Fibroblast of skin of right biceps (primary cell): Measurements from ENCODE around the gene KCTD5.
"Not testable (repeated sequence)": the region's sequence is repeated elsewhere in the genome, so short reads cannot be mapped to it uniquely, and the experiment has no call there.

ENCODE experiments used
- DNase-seq: peaks from one replicate; pipeline ENCODE4 v3.0.0-alpha.2; 2013

The KCTD5 gene

DNA sequence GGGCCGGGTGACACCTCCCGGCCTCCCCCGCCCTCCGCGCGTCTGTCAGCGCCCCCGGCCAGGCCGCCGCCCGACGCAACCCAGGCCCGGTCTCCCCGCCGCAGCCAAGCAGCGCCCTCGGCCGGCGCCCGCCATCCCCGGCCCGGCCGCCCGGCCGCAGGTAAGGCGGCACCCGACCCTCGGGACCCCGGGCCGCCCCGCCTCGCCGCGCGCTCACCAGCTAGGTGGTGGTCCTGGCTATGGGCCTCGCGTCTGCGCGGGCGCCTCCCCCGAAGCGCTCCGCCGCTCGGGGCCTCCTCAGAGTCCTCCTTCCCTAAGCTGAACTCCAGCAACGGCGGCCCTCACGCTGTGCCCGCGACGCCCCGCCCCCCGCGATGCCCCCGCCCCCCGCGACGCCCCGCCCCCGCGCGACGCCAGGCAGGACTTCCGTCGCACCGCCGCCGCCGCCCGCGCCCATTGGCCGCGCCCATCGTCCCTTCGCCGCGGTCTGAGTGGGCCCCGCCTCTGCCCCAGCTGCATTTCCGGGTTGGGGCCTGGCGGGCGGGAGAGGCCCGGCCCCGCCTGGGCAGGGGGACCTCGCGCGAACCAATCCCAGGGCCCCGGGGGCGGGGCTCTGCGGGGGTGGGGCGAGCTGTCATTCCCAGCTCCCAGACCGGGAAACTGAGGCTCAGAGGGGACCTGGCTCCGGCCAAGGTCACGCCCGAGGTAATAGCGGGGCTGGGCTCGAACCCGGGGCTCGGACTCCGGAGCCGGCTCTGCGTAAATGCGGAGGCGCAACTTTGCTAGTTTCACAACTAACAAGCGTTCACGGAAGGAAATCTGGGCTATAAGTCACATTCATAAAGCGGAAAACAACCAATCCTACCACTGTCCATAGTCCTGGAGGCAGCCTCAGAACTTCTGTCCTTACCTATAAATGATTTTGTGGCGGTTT, 9.0 kb upstream of the KCTD5 start:
- peak; percentile 96 for DNase-seq

DNA sequence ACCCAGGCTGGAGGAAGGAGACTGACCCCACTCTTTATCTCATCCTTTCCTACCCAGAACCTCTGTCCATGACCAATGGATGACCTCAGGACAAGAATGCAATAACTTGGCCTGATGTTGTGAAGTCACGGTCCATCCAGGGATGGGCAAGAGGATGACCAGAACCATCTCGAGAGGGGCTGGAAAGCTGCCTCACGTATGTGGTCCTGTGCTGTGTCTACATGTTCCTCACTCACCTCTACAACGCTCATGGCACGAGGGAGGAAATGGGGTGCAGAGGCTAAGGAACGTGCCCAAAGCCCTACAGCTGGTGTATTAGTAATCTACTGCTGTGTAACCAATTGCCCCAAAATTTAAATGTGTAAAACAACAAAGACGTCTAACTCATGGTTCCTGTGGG, 7.3 kb upstream of the KCTD5 start:
- DNase-seq = no peak

DNA sequence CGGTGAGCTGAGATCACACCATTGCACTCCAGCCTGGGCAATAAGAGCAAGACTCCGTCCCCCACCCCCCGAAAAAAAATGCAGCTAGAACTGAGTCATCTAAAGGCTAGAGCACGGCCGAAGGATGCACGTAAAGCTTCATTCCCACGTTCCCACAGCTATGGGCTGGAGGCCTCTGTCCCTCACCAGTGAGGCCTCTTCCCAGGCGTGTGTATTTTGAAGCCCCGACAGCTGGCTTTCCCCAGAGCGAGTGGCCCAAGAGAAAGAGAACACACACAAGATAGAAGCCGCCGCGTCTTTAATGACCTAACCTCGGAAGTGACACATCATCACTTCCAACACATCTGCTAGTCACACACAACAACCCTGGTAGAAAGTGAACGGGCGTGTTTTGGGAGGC, 6.6 kb upstream of the KCTD5 start:
- no peak for DNase-seq

DNA sequence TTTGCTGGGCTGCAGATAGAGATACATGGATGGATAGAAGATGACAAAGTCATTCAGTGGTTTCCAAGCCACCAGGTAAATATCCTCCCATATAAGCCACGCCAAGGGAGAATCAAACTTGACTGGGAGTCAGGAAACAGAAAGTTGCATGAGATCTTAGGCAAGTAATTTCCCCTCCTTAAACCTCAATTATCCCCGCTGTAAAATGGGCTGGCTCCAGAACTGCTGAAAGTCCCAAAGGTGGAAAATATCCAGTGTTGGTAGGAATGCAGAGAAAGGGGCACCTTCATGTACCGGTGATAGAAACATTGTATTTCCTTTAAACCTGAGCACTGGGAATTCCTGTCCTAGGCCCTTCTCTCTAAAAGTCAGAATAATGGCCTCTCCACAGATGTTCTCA, 5.4 kb upstream of the KCTD5 start:
- not testable (repeated sequence) for DNase-seq

DNA sequence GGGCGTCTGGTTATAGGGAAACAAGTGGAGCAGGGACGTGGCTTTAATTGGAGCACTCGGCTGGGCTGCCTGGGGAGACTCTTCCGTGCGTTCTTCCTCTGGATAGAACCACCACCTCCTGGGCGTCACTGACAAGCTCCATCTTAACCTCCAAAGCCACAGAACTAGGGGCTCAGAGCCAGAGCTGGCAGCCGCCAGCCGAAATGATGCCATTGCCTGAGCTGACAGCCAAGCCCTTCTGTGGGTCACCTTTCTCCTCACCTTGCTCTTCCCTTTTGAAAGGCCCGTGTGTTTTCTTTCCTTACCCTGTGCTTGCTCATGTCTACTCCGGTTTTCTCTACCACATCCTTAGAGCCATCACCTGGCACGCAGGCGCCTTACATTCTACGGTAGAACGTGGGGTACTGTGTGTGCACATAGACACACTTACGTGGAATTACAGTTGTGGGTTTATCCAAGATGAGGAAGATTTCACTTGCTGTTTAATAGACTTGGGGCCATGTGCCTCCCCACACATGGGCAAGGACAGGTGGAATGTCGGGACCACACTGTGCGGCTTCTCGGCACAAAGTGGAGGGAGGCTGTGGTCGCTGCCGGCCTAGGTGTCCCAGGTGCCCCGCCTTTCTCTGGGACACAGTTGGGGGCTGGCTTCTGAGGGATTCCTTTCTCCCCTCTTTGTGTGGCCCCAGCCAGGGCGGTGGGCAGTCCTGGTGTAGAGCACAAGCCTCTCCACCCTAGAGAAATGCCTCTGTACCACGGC, 3.9 kb upstream of the KCTD5 start:
- DNase-seq = not testable (repeated sequence)

DNA sequence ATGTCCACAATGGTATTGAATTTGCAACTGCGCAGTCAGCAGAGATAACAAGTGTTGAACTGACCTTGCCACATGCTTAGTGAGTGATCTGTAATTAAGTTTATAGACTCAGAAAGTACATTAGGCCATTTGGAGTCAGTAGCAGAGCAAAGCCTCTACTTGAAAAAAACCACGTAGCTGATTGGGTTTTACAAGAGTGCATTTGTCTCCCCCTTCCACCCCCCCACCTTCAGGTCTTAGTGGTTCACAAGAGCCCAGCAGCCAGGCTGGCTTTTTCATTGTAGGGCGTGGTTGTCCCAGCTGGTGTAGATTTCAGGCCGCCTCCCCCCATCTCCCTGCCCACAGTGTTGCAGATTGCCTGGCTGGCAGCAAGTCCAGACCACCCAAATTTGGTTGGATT, 2.4 kb upstream of the KCTD5 start:
- not testable (repeated sequence) for DNase-seq

DNA sequence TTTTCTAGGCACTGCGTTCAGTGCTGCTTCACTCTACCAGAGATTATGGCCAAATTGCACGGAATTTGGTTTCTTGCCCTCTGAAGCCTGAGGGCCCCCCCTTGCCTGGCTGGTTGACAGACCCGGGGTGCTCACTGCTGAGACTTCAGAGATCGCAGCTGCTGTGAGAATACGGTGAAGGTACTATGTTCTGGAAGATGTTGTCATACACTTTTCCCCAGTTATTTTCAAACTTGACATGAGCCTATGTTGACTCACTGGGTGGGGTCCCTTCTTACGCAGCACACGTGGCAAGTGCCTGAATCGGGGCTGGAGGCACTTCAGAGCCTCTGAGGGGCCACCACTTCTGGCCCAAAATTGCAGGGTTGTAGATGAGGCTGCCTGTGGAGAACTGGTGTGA, 2.0 kb upstream of the KCTD5 start:
- not testable (repeated sequence) for DNase-seq

DNA sequence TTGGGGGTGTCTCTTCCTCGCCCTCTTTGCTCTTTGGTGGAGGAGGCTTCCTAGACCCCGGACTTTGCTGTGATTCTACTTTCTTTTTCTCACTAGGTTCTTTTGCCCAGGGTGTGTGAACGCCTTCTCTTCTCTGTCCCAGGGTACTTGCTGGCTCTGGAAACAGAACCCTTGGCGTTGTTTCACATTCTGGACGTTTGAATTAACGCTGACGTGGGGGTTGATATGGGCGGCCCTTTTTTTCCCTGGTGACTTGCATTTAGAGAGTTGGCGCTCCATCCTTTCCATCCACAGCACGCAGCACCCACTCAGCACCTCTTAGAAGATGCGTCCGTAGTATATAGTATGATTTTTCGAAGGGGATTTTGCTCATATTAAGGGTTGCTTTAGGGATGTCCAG, 718 bp downstream of the KCTD5 start:
- not testable (repeated sequence) for DNase-seq

DNA sequence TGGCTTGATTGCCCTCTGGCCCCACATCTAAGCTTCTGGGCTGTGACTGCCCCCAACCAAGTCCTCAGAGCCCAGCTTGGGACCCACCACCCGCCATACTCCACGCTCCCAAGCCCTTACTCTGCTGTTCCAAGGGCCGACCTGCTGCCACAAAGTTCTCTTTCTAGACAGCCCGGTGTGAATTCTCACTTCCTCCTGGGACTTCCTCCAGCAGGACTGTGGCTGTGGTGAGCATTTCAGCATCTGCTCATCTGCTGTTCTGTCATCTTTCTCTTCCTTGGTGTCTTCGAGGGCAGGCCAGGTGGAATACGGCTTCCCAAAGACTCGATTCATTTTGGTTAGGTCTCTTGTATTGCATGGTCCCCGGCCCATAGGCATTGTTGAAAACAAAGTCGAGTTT, 3.8 kb downstream of the KCTD5 start:
- not testable (repeated sequence) for DNase-seq

DNA sequence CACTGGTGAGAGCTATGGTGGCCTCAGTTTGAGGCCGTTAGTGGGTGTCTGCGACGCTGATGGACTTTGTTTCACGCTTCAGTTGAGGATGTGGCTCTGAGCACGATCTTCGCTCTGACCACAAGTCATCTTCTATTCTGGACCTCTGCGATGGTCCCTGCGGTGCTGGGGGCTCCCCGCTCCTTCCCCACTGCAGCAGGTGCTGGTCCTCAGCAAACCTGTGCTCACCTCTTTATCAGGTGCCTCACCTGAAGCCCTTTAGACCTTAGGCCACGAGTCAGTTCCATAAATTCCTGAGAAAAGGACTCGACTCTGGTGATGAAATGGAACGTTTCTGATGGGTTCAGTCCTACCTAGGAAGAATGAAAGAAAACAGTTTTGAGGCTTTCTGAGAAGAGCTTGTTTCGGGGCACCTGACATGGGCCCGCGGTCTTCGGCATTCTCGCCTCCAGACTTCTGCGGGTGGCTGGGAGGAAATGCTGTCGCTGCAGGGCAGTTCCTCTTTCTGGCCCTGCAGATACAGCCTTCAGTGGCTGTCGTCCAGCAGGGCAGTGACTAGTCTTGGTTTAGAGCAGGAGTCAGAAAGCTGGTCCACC, 4.7 kb downstream of the KCTD5 start:
- no peak for DNase-seq

DNA sequence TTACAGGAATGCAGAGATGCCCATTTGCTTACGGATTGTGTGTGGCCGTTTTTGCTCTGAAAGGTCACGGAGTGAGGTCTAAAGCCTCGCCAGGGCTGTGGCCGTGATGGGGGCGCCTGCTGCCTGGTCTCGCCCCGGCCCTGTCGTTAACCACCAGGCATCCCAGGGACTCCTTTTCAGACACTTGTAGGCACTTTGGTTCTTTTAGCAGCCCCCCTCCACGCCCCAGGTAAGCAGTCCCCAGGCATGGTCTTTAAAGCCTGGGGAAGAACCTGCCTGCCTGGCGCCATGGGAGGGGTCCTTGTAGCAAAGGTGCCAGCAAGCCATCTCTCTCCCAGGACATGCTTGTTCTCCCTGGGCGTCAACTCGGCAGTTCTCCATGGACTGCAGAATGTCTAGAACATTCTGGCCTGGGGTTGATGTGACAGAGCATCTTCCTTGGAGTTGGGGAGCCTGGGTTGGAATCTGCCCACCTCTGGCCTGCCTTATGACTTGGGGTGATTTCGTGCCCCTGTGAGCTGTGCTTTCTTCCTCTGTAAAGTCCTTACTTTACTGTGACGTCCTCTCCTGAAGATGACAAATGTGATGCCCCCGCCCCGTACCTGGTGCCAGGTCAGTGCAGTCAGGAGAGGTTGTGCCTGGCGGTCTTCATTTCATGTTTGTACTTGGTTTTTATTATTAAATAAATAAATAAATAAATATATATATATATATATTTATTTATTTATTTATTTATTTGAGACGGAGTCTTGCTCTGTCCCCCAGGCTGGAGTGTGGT, 5.4 kb downstream of the KCTD5 start:
- DNase-seq = no peak

DNA sequence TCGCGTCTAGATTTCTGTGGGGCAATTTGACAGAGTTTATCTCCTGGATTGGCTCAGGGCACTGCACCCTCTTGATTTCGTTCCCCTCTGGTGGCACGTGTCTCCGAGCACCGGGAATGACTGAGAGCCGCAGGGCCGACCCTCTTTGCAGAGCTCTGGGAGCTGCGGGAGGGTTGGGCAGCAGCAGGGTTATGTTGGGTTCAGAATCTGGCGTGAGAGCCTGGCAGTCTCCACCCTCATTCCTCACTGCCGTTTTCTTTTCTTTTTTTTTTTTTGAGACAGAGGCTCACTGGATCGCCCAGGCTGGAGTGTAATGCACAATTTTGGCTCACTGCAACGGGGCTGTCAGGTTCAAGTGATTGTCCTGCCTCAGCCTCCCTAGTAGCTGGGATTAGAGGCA, 7.1 kb downstream of the KCTD5 start:
- DNase-seq = not testable (repeated sequence)

DNA sequence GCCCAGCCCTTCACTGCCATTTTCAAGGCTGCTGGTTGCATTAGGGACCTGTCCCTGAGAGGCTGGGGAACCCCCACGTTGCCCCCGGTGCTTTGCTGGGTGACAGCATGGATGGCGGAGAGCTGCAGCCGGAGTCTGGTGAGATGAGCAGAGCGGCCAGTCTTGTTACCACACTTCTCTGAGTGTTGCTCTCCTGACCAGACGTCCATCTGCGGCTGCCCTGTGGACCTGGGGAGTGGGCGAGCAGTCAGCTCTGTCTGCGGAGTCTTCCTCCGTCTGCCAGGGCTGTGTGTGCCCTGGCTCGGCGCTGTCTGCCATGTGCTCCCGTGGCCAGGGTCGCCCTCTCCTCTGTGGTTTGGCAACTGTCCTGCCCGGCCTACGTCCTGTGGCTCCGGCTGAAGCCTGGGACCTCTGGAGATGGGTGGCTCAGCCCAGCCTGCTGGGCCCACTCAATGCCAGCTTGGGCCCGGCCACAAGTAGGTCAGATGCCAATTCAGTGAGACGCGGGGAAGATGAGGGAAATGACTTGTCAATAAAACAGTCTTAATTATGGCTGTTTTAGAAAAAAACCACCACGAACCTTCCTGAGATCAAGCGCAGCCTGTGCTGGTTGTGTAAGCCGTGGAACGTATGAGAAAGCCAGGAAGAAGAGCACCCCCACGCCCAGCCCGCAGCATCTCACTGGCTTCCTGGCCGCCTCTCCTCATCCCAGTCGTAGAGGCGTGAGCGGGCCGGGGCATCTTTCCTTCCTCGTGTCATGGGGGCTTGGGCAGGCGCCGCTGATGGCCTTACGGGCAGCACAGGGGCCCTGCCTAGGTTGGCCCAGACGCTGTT, 7.9 kb downstream of the KCTD5 start:
- no peak for DNase-seq

DNA sequence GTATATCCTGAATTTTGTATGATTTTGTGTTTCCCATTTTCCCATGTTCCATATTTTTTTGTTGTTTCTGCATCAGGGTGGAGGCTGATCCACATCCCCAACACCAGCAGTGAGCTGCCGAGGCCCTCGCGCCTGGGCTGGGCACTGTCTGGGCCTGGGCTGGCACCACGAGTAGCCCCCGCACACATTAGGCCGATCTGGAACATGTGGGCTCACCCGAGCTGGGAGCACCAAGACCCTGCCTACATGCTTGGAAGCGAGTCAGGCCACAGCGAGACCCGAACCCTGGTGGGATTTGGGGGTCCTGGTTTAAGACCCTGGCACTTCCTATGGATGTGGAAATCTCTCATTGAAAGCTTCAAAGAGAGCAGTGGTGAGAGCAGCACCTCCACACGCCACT, 8.5 kb downstream of the KCTD5 start:
- no peak for DNase-seq

DNA sequence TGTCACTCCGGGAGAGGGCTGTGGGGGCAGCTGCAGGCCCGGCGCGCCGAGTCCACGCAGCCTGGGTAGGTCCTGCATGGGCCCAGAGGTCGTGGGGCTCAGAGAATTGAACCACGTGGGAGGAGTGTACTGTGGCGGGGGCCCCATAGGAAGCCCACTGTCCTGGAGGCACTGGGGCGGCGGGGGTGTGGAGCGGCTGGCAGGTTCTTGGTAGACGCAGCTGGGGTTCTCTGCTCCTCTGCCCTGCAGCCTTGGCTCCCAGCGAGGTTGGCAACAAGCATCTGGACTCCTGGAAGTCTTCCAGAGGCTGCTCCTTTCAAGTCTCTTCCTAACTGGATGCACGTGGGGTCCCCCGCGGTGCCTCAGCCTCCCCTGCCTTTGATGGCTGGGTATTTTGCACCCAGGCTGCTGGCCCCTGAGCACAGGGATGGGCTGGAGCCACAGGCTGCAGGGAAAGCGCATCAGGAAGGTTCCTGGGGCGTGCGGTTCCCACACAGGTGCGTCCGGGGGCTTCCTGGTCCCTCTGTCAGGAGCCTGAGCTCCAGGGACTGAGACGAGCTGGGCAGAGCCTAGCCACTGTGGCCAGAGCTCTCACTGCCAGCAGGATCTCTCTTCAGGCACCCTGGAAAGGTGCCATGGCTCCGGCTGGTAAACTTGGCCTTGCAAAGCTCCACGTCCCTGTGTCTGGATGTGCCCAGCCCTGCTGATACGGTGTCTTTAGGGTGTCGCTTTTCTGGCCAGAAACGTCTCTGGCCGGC, 9.3 kb downstream of the KCTD5 start:
- no peak for DNase-seq

DNA sequence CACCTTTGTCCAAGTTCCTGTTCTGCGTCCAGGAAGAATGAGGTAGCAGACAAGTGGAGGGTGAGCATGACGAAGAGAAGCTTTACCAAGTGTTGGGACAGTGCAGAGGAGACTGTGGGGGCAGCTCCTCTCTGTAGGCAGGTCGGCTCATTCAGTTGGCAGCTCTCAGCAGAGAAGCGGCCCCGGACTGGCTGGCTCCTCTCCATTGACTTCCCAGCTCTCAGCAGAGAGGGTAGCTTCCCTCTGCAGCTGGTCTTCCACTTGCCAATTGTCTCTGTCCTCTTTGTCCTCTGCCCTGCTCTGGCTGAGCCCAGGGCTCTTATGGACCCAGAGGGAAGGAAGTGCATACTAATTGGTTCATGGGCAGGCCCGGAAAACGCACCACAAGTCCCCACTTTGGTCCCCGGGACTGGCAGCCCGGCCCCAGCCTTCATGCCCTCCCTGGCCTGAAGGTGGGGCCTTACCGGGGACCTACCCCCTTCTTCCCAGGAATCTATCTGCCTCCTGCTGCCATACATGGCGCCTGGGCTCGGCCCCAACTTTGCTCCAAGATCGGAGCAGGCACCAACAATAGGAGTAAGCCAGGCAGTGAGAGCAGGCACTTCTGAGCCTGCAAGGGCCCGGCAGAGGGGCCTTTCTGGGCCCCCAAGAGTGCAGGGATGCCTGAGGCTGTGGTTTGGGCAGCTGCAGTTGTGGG, 10.1 kb downstream of the KCTD5 start:
- DNase-seq = no peak

DNA sequence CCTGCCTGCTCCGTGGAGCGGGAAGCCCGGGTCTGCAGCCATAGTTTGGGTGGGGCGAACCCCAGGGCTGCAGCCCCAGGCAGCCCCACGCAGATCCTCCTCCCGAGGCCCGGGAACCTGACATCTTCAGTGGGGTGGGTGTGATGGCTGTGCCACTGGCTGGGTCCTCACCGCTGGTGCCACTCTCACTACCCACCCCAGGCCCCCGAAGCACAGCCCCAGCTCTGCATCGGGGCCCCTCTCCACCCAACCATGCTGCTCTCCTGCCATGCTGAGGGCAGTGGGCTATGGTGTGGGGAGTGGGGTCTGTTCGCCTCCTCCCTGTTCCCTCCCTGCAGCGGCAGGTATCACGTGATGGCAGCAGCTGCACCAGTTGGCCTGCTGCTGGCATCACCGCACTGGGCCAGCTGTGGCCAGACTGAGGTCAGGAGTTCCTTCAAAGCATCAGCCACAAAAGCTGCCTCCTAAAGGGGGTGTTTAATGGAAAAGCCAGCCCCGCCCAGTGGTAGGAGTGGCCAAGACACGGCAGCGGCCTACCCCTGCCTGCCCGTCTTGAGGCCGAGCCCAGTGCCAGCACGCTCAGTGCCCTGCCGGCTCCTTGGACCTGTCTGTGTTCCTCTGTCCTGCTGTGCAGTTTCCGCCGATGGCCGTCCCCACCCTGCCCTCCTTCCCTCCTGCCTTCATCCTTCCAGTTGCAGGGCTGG, 10.8 kb downstream of the KCTD5 start:
- DNase-seq = no peak

DNA sequence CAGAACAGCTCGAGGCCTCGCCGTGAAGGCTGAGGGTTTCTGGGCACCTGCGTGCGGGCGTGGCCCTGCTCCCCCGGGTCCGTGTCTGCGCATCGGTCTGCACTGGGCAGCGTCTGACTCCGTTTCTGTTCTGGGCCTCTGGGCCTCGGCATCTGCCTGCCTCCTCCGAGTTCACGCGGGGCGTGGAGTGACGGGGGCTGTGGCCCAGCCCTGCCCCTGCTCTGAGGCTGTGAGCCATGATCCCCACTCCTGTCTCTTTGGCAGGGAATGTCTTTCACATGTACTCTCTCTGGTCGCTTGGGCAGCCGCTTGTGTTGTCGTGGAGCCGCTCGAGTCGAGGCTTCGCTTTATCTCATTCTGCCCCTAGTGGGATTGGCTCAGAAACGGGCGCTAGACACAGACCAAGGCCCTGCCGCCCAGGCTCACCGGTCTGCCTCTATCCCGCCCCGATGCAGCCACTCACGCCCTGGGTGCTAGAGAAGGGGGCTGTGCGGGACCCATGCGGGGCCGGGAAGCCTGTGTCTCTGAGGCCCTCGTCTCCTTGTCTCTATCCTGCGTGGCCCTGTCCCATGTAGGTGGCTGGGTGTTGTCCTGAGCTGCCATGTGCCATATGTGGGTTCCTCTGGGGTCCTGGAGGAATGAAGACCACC, 14.4 kb downstream of the KCTD5 start:
- not testable (repeated sequence) for DNase-seq

DNA sequence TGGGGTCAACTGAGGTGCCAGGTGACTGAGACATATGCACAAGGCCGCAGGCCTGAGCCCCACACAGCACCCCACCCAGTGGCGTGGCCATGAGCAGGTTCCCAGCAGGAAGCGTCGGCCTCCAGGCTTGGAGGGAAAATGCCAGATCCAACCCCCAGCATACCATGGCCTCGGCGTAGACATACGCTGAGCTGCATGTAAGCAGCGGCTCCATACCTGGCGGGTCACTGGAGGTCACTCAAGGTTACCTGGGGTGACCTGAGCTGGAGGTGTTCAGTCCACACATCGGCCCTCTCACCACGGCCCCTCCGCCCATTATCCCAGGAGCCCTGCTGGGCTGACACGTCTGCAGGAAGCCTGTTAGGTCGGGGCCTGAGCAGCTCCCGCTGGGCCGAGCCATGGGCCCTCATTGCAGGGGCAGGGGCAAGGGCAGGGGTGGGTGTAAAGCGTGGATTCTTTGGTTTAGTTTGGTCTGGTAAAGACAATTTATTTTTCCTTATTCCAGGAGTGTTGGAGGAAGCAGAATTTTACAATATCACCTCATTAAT, 15.2 kb downstream of the KCTD5 start:
- DNase-seq = no peak
